Activated naive CD8-positive, alpha-beta T cell treated with anti-CD3 and anti-CD28 coated beads, Interleukin-2, amount 10 ng/mL, durations not matched to agents 7 days and 5 days (primary cell): ENCODE data around the gene KCNN4. TPM values are rescaled to one million over a fixed set of nuclear protein-coding genes. Genes with fewer than 3 reads are reported as not detected.

Experiments used
- ATAC-seq: fragments of 150-1000 bp; cut with Tn5 transposase; one replicate; pipeline ENCODE4 v1.10.0; 2021; ENCODE audit warnings: low read depth, moderate library complexity
- POLR2A ChIA-PET: fragments of 350-600 bp; sonication (Branson Sonifier 250); formaldehyde crosslinking; loops from one replicate; lab custom pipeline; 2021; ENCODE audit warnings: antibody characterized with exemption; lab: Charles Lee
- DNase-seq: peaks from one replicate; pipeline ENCODE4 v3.0.0; 2021
- H3K27ac Mint-ChIP-seq: one replicate; pipeline ENCODE4 v1.8.0; 2022; ENCODE audit warnings: mild to moderate bottlenecking, mixed read lengths
- H3K27me3 Mint-ChIP-seq: one replicate; pipeline ENCODE4 v1.8.0; 2022; ENCODE audit warnings: mild to moderate bottlenecking, moderate library complexity, mixed read lengths
- H3K36me3 Mint-ChIP-seq: one replicate; pipeline ENCODE4 v1.8.0; 2021; ENCODE audit warnings: mild to moderate bottlenecking, mixed read lengths
- H3K4me1 Mint-ChIP-seq: one replicate; pipeline ENCODE4 v1.8.0; 2021; ENCODE audit warnings: mixed read lengths
- H3K4me3 Mint-ChIP-seq: one replicate; pipeline ENCODE4 v1.8.0; 2022; ENCODE audit warnings: mild to moderate bottlenecking, moderate library complexity, mixed read lengths
- H3K9me3 Mint-ChIP-seq: one replicate; pipeline ENCODE4 v1.8.0; 2021; ENCODE audit warnings: mixed read lengths
- total RNA-seq, 2 experiments: library from RNA; stranded (reverse); gene quantifications; one replicate each; pipeline ENCODE4 v1.2.3, GENCODE V29; 2021

KCNN4 gene
- total RNA-seq, 2 experiments from 2014 or later = 38.3 to 45.4 TPM

GRCh38 chr19:43726736-43727592, 53.8 kb downstream of the KCNN4 start:
- peaks cover 18% of the 10 kb centered on the region for H3K36me3 Mint-ChIP-seq
- ATAC-seq = no peak
- H3K27ac Mint-ChIP-seq = peak overlapping the region; percentile 49
- H3K9me3 Mint-ChIP-seq = no peaks in the 10 kb centered on the region
- H3K27me3 Mint-ChIP-seq = no peaks in the 10 kb centered on the region
- H3K4me3 Mint-ChIP-seq = no peak overlapping the region
- H3K4me1 Mint-ChIP-seq = peaks cover 10% of the 10 kb centered on the region
- POLR2A ChIA-PET = no interaction called here
- DNase-seq = no peak

GRCh38 chr19:43725468-43725867, 55.3 kb downstream of the KCNN4 start:
- Mint-ChIP-seq H3K9me3 (no peaks in the 10 kb centered on the region), H3K27ac (no peak overlapping the region), H3K4me3 (no peak overlapping the region), H3K36me3 (peaks cover 14% of the 10 kb centered on the region), H3K4me1 (peaks cover 10% of the 10 kb centered on the region), H3K27me3 (peaks cover 2% of the 10 kb centered on the region)
- no peak for ATAC-seq
- DNase-seq = no peak
- POLR2A ChIA-PET = interaction anchor here (0.7 to 0.9 kb wide), 2 partner anchors 8 to 53 kb away, joined by 4 to 8 read pairs; no protein-coding TSS in a partner anchor

DNA sequence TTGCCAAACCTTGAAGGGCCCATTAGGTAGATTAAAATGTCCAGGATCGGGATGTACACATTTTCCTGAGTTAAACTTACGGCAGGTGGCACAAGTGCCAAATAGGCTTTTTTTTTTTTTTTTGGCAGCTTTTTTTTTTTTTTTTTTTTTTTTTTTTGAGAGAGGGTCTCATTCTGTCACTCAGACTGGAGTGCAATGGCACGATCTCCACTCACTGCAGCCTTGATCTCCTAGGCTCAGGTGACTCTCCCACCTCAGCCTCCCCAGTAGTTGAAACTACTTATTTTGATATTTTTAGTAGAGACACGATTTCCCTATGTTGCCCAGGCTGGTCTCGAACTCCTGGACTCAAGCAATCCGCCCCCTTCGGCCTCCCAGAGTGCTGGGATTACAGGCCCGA, 55.9 kb downstream of the KCNN4 start:
- Mint-ChIP-seq H3K27ac (no peak overlapping the region), H3K9me3 (no peaks in the 10 kb centered on the region), H3K4me1 (peaks cover 10% of the 10 kb centered on the region), H3K27me3 (peaks cover 2% of the 10 kb centered on the region), H3K36me3 (peaks cover 10% of the 10 kb centered on the region), H3K4me3 (no peak overlapping the region)
- no peak for DNase-seq
- POLR2A ChIA-PET = interaction anchor here (0.6 to 0.9 kb wide), 2 partner anchors 11 to 54 kb away, joined by 3 to 4 read pairs; no protein-coding TSS in a partner anchor
- ATAC-seq = no peak

DNA sequence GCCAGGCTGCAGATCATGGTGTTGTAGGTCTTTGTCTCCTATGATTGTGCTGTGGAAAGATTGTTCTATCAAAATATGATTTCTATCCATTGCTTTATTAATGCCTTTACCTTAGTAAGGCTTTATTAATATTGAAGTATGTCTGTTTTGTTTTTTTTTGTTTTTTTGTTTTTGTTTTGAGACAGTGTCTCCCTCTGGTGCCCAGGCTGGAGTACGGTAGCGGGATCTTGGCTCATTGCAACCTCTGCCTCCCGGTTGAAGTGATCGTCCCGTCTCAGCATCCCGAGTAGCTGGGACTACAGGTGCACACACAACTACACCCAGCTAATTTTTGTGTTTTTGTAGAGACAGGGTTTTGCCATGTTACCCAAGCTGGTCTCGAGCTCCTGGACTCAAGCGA, 57.2 kb downstream of the KCNN4 start:
- no peak for DNase-seq
- Mint-ChIP-seq H3K36me3 (peaks cover 4% of the 10 kb centered on the region), H3K4me1 (peaks cover 10% of the 10 kb centered on the region), H3K27ac (no peak overlapping the region), H3K27me3 (peaks cover 2% of the 10 kb centered on the region), H3K4me3 (no peak overlapping the region), H3K9me3 (no peaks in the 10 kb centered on the region)
- ATAC-seq = no peak
- POLR2A ChIA-PET = no interaction called here

- no peaks in the 10 kb centered on the region for H3K36me3 Mint-ChIP-seq
- peaks cover 2% of the 10 kb centered on the region for H3K27me3 Mint-ChIP-seq
- POLR2A ChIA-PET = interaction anchor here (0.5 to 1.1 kb wide), 2 partner anchors 20 to 28 kb away, joined by 3 to 6 read pairs; no protein-coding TSS in a partner anchor
- no peak for ATAC-seq
- DNase-seq = no peak
- no peak overlapping the region for H3K4me3 Mint-ChIP-seq
- no peak overlapping the region for H3K27ac Mint-ChIP-seq
- no peaks in the 10 kb centered on the region for H3K9me3 Mint-ChIP-seq
- peaks cover 8% of the 10 kb centered on the region for H3K4me1 Mint-ChIP-seq
These were observed 59.2 kb downstream of the KCNN4 start for GRCh38 chr19:43721469-43722048.

- no peaks in the 10 kb centered on the region for H3K36me3 Mint-ChIP-seq
- POLR2A ChIA-PET = interaction anchor here (0.5 kb wide), 1 partner anchor 27 kb away, joined by 6 read pairs; no protein-coding TSS in a partner anchor
- H3K27me3 Mint-ChIP-seq = peaks cover 2% of the 10 kb centered on the region
- no peak overlapping the region for H3K27ac Mint-ChIP-seq
- peaks cover 8% of the 10 kb centered on the region for H3K4me1 Mint-ChIP-seq
- H3K9me3 Mint-ChIP-seq = no peaks in the 10 kb centered on the region
- ATAC-seq (no peak), DNase-seq (no peak)
- no peak overlapping the region for H3K4me3 Mint-ChIP-seq
These were observed 59.8 kb downstream of the KCNN4 start for GRCh38 chr19:43720936-43721335.

DNA sequence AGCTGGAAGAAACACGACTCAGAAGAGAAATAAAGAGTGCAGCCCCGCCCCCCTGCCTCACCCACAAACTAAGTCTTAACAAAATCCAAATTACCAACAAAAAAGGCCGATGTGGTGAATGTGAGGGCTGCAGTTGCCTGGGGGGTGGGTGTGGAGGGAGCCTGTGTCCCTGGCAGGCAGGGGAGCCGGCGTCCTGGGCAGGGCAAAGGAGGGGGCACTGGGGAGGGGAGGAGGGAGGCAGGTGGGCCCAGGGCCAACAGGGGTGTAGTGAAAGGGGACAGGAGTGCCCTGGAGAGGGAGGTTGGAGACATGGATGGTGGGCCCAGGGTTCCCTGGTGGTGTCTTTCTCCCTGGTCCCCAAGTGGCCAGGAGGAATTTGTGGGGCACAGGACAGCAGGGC, 60.9 kb downstream of the KCNN4 start:
- Mint-ChIP-seq H3K27me3 (peaks cover 2% of the 10 kb centered on the region), H3K27ac (no peak overlapping the region), H3K4me1 (no peaks in the 10 kb centered on the region), H3K36me3 (no peaks in the 10 kb centered on the region), H3K4me3 (no peak overlapping the region), H3K9me3 (no peaks in the 10 kb centered on the region)
- no peak for ATAC-seq
- no peak for DNase-seq
- POLR2A ChIA-PET = interaction anchor here (0.6 kb wide), 1 partner anchor 44 kb away, joined by 3 read pairs; no protein-coding TSS in a partner anchor

- no peak for ATAC-seq
These were observed 61.4 kb downstream of the KCNN4 start for GRCh38 chr19:43719378-43719868.

GRCh38 chr19:43718627-43719377, 62.0 kb downstream of the KCNN4 start:
- peaks cover 4% of the 10 kb centered on the region for H3K27me3 Mint-ChIP-seq
- no peaks in the 10 kb centered on the region for H3K36me3 Mint-ChIP-seq
- H3K4me3 Mint-ChIP-seq = no peak overlapping the region
- H3K27ac Mint-ChIP-seq = no peak overlapping the region
- no peak for ATAC-seq
- H3K4me1 Mint-ChIP-seq = no peaks in the 10 kb centered on the region
- POLR2A ChIA-PET = no interaction called here
- H3K9me3 Mint-ChIP-seq = no peaks in the 10 kb centered on the region
- DNase-seq = no peak

More at GRCh38 chr19:43719378-43719868, 61.4 kb downstream of the KCNN4 start:
- Mint-ChIP-seq H3K9me3 (no peaks in the 10 kb centered on the region), H3K27ac (no peak overlapping the region), H3K4me3 (no peak overlapping the region), H3K4me1 (no peaks in the 10 kb centered on the region), H3K36me3 (no peaks in the 10 kb centered on the region), H3K27me3 (peaks cover 4% of the 10 kb centered on the region)
- POLR2A ChIA-PET = no interaction called here
- DNase-seq = no peak

Other genes starting within 250 kb of the KCNN4 start
- 1 to 10 TPM; 3.9 to 4.6 TPM for gene ZNF575, start 247.8 kb downstream of the KCNN4 start, total RNA-seq
- gene XRCC1, start 205.4 kb downstream of the KCNN4 start, total RNA-seq = 10 to 100 TPM; 40.0 to 43.2 TPM
- gene PINLYP, start 205.2 kb downstream of the KCNN4 start, total RNA-seq = 10 to 100 TPM; 11.7 to 15.6 TPM
- 10 to 100 TPM; 12.4 to 13.9 TPM for gene IRGQ, start 184.8 kb downstream of the KCNN4 start, total RNA-seq
- 10 to 100 TPM; 15.3 to 17.8 TPM for gene ZNF576, start 184.4 kb downstream of the KCNN4 start, total RNA-seq
- under 1 TPM; 0.68 to 0.72 TPM for gene SRRM5, start 168.9 kb downstream of the KCNN4 start, total RNA-seq
- gene ZNF428, start 161.3 kb downstream of the KCNN4 start, total RNA-seq = 10 to 100 TPM; 23.3 to 23.7 TPM
- under 1 TPM; 0.36 to 0.43 TPM for gene CADM4, start 141.1 kb downstream of the KCNN4 start, total RNA-seq
- 10 to 100 TPM; 12.2 to 12.7 TPM for gene PLAUR, start 110.8 kb downstream of the KCNN4 start, total RNA-seq
- gene IRGC, start 64.9 kb downstream of the KCNN4 start, total RNA-seq = not detected
- 10 to 100 TPM; 48.9 to 49.9 TPM for gene SMG9, start 26.0 kb downstream of the KCNN4 start, total RNA-seq
- gene LYPD5, start 21.5 kb upstream of the KCNN4 start, total RNA-seq = 1 to 10 TPM; 1.9 to 2.0 TPM
- 10 to 100 TPM; 11.5 TPM for gene ZNF283, start 46.3 kb upstream of the KCNN4 start, total RNA-seq
- gene ZNF404, start 103.0 kb upstream of the KCNN4 start, total RNA-seq = 1 to 10 TPM; 4.5 to 6.8 TPM
- 10 to 100 TPM; 21.0 to 22.4 TPM for gene ZNF45, start 154.3 kb upstream of the KCNN4 start, total RNA-seq
- 1 to 10 TPM; 2.9 to 3.7 TPM for gene ZNF221, start 170.3 kb upstream of the KCNN4 start, total RNA-seq
- gene ZNF155, start 203.2 kb upstream of the KCNN4 start, total RNA-seq = 10 to 100 TPM; 12.3 to 12.9 TPM
- gene ZNF230, start 222.0 kb upstream of the KCNN4 start, total RNA-seq = 1 to 10 TPM; 9.2 to 9.7 TPM
- 1 to 10 TPM; 7.8 to 7.9 TPM for gene ZNF222, start 244.4 kb upstream of the KCNN4 start, total RNA-seq